NK-92 treated with Interleukin-12 subunit alpha and Interleukin-12 subunit beta, amount 100 ng/mL, for 24 hours (cell line): ENCODE data around the gene CLDN15.

Experiments
- DNase-seq: peaks from one replicate; lab custom pipeline; 2025; lab: John Stamatoyannopoulos, UW

The CLDN15 gene

DNA sequence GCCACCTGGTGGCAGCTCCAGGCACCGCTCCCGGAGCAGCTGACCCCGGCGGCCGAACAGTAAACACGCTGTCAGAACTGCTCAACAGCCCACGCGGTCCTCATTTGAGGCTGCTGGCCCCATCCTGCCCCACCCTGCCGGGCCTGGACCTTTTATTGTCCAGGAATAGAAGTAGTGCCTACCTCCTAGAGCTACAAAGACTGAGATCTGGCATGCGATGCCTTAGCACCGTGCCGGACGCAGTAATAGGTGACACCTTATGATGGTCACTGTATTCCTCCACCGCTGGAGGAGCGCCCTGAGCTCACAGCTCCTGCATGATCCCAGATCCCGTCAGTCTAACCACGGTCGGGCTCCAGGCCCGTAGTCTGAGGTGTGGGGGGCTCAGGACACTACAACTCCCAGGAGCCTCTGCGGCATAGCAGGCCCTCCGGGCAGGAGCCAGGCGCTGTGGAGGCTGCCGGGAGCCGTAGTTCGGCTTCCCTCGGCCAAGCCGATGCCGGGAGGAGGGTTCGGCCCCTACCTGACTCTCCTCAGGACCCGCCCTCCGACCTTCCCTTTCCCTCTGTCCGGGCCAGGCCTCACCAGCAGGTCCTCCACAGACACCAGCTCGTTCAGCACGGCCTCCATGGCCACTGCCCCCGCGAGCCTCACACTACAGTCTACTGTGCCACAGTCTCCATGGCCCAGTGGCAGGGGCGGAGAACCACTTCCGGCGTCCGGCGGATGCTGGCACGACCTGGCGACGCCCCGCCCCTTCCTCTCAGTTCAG, 7.0 kb upstream of the CLDN15 start, which contains the start of gene FIS1:
FIS1 (minus strand) TSS at position 707 of the 772 bp plus-strand sequence; CDS start at position 630, 77 bp downstream.
- DNase-seq: peak; percentile 96

DNA sequence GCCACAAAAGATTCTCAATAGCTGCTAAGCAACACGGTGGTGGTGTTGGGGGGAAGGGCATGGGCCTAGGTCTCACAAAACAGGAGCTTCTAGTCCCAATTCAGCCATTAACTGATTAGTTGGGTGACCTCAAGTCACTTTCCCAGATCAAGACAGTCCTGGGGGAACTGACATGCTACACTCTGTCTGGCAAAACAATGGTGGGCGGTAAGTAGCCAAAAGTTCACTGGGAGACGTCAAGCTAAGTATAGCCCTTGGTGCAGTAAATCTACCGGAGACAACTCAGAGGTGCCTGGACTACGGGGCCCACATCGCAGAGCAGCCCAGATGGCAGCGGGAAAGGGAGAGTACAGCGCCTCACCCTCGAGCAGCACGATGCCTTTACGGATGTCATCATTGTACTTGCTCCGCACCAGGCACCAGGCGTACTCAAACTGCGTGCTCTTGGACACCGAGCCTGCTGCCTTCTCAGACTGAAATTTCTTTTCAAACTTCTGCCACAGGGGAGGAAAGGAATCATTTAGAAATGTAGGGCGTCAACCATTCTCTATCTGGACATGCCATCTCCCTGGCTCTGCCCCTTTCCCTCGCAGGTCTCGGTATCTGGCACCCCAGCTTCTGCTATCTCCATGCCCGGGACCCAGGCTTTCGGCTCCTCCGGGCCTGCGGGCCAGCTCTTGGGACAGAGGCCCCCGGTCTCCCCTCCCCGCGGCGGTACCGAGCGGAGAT, 6.2 kb upstream of the CLDN15 start:
- DNase-seq: no peak

DNA sequence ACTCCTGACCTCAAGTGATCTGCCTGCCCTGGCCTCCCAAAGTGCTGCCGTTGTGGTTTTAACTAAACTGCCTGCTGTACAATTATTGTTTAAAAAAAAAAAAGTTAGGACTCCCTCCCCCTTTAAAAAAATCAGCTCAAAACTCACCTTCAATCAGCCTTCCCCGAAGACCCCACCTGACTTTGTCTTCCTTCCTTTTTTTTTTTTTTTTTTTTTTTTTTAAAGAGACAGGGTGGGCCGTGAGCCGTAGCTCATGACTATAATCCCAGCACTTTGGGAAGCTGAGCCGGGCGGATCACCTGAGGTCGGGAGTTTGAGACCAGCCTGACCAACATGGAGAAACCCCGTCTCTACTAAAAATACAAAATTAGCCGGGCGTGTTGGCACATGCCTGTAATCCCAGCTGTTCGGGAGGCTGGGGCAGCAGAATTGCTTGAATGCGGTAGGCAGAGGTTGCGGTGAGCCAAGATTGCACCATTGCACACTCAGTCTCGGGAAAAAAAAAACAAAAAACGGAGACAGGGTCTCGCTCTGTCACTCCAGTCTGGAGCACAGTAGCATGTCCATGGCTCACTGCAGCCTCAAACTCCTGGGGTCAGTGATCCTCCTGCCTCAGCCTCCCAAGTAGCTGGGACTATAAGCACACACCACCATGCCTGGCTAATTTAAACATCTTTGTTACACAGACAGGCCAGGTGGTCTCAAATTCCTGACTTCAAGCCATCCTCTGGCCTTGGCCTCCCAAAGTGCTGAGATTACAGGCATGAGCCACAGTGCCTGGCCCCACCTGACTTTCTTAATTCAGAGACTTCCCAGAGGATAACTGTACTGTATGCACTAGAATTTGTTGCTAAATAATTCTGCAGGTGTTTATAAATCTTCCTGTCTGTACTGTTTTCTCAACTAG, 4.1 kb upstream of the CLDN15 start:
- DNase-seq: no peak

DNA sequence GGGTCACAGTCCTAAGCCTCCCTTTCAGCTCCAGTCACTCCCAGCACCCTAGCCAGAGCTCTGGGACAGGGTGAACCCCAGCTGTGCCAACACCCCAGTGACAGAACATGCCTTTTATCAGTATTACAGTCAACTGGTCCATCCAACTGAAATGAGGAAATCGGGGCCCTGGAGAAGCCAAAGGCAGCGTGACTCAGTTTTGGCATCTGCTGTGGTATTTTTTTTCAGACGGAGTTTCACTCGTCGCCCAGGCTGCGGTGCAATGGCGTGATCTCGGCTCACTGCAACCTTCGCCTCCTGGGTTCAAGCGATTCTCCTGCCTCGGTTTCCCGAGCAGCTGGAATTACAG, 3.4 kb upstream of the CLDN15 start:
- no peak for DNase-seq

DNA sequence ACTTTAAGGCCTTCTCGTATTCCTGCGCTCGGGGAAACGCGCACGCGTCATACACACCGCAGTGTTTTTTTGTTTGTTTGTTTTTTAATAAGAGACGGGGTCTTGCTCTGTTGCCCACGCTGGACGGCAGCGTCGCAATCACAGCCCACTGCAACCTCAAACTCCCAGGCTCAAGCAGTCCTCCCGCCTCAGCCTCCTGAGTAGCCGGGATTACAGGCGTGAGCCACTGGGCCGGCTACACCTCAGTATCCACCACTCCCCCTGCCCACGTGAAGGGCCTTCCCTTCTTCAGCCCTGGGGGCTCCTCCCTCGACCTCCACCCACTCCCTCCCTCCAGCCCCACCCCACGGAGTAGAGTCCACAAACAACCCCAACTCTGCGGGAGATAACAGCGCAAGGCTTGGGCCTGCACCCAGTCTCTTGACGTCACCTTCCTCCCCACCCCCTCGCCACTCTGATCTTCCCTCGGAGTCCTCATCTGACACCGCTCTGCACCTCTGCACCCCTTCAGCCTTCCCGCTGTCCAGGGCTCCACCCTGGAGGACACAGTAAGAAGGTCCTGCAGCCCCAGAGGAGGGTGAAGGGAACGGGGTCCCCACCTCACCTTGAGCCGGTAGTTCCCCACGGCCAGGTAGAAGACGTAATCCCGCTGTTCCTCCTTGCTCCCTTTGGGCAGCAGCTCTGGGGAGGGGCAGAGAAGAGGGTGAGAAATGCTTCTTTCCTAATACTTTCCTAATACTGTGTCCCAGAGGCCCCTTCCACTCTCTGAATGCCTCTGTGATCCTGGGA, 2.8 kb upstream of the CLDN15 start:
- DNase-seq: no peak

DNA sequence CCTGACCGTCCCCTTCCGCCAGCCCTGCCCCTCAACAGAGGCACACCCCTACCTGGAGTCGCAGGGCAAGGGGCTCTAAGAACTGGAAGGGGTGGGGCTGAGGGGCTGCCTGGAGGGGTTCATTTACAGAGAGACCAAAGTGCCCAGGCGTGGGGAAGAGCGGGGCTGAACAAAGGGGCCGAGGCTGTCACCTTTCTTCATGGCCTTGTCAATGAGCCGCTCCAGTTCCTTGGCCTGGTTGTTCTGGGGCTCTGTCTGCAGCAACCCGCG, 2.3 kb upstream of the CLDN15 start:
- DNase-seq: no peak

DNA sequence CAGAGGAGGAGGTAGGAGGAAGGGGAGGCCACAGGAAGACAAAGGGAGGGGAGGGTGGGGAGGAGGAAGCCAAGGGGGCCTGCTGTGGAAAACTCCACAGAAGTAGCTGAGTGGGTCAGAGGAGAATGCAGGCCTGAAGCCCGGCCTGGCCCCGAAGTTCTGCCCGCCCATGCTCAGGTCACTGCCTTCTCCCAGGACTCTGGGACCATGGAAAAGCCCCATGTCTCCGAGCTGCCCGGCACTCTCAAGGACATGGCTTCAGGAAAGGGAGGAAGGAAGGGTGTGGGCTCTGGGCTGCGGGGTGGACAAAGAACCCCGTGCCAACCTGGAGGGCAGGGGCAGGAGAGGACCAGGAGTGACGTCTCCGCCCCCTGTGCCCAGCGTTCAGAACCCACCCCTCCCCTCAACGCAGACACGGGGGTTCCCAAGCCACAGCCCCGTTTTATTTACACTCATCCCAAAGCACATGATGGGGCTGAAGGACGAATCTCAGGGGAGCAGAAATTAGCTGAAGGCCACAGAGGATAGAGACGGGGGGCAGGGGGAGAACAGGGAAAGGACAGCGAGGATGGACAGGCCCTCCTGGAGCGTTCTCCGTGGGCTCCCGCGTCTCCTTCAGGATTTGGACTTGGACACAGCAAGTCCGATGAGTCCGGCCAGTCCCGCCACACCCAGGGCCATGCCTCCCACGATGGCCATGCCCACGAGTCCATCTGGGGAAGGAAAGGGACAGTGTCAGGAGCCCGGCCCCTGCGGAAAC, 1.8 kb upstream of the CLDN15 start:
- DNase-seq: no peak

DNA sequence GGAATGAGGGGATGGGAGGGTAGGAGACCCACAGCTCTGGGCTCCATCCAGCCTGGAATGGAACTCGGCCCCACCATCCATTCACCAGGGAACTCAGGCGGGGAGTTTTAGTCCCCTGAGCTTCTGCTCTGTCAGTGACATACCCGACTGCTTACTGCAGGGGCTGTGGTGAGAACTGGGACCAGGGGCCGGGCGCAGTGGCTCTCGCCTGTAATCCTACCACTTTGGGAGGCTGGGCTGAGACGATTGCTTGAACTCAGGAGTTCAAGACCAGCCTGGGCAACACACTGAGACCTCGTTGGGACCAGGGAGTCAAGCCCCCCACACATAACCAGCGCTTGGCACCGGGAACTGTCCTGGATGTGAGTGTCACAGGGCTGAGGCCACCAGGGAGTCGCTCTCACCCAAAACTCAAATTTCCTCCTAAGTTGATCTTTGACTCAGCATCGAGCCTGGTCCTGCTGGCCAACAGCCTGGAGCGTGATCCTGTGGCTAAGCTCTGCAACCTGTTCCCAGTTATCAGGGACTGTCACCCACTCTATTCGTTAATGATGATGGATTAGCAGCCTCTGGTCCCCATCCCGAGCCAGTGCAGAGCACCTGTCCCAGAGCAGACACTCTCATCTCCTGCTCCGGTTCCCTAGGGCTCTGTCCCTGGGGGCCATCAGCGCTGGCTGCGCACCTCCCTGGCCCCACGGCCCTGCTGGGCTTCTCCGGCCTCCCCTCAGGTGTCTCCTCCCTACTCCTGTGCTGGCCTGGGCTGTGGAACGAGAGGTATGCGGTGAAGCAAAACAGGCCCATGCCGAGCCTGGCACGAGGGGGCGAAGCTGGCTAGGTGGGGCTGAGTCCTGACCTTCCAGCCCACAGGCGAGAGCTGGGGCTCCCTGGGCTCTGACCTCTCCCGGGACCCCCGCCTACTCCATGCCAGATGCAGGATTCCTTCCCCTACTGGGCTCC, 902 bp upstream of the CLDN15 start:
- no peak for DNase-seq

DNA sequence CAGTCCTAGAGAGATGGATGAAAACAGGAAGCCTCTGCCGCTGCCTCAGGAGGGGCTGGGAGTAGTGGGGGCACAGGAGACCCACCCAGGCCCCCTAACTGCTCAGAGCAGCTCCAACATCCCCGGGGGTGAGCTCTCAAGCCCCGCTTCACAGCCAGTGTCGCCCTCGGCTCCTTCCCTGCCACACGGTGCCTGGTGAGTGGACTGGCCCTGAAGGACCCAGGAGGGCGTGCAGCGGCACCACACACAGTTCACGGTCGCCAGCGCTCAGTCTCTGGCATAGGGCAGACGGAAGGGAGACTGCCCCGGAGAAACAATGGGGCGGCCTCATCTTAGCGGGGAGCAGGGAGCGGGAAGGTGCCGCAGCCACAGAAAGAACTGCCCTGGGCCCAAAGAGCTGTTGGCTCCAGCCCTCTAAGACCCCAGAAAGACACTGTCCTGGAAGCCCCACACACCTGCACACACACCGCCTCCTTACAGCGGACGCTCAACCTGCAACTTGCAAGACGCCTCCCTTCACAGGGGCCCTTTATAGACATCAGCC, 1.2 kb downstream of the CLDN15 start:
- no peak for DNase-seq

DNA sequence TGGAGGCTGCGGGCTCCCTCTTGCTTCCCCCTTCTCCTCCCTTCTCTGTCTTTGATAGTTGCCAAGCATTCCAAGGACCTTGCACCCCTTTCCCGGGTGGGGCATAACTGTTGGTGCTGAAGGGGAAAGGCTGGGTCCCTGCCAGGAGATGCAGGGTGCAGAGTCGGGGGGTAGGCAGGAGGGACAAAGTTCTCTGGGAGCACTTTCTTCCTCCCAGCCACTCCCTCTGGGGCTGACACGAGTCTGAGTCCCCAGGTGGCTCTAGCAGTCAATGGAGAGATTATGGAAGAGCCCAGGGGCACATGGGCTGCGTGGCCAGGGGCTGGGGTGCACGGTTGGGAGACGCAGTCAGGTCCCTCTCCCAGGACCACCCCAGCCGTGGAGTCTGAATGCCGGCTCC, 2.1 kb downstream of the CLDN15 start:
- no peak for DNase-seq

DNA sequence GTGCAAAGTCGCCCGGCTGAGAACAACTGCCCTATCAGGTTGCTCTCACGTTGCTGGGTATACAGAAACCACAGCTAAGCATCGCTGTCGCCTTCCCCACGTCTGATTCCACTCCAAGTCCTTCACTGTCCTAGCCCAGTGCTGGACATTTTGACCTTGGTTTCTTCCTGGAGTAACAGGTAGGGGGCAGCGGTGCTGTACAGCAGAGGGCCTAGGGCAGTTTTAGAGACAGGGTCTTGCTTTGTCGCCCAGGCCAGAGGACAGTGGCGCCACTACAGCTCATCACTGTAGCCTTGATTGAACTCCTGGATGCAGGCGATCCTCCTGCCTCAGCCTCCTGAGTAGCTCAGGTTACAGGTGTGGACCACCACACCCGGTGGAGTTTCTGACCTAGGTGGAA, 2.6 kb downstream of the CLDN15 start:
- no peak for DNase-seq

DNA sequence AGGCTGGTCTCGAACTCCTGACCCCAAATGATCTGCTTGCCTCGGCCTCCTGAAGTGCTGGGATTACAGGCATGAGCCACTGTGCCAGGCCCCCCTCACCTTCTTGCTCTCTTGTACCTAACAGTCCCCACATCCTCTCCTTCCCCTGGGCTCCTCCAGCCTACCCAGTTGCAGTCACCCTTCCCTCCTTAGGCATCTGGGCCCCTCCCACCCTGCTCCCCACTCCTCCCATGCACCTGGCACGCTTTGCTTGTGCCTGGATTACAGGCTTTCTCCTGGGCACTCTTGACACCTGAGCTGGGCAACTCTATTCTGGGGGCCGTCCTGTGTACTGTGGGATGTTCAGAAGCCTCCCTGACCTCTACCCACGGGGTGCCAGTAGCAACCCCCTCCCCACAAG, 3.0 kb downstream of the CLDN15 start:
- DNase-seq: no peak

DNA sequence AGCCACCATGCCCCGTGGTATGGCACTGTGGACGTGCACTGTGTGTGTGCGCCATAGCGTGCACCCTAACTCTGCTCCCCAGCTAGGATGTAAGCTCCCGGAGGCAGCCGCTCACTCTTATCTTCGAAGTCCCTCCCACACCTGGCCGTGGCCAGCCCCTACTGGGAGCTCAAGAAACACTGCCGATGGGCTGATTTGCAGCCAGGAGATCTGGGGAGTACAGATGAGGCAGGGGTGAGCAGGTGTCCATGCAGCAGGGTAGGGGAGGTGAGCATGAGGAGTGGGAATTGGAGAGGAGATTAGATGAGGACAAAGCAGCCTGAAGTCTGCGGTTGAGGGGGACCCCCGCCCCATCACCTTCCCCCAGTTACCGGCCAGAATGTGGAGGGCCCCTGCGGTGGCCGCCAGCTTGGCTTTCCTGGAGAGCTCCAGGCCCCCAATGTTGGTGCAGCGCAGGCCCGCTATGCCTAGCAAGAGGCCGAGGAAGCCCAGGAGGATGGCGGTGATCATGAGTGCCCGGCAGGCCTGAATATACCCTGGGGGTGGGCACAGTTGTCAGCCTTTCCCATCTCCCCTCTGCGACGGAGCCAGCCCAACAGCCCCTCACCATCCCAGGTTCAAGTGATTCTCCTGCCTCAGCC, 3.6 kb downstream of the CLDN15 start:
- DNase-seq: no peak

DNA sequence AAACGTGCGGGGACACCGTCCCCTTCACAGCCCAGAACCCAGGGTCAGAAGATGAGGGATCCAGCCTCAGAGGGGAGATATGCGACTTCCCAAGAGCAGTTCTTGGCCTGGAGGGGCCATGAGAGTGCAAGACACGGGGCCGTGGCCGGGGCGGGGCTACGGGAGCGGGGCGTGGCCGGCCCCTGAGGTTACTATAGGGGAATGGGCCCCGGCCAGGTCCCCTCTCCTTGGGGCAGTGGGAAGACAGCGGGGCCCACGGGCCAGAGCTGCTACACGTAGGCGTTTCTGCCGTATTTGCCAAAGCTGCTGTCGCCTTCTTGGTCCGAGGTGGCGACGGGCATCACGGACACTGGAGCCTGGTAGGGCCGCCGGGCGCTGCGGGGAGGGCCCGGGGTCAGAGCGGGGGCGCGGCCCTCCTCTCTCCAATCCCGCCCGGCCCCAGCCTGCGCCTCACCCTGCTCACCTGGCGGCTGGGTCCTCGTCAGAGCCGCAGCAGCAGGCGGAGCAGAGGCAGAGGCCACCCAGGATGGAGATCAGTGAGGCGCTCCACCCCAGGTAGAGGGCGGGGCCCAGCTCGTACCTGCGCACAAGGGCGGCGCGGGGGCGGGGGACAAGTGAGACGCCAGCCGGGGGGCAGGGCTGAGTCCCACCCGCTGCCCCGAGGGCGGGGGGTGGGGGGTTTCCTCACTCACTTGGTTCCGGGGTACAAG, 5.3 kb downstream of the CLDN15 start:
- DNase-seq: no peak

DNA sequence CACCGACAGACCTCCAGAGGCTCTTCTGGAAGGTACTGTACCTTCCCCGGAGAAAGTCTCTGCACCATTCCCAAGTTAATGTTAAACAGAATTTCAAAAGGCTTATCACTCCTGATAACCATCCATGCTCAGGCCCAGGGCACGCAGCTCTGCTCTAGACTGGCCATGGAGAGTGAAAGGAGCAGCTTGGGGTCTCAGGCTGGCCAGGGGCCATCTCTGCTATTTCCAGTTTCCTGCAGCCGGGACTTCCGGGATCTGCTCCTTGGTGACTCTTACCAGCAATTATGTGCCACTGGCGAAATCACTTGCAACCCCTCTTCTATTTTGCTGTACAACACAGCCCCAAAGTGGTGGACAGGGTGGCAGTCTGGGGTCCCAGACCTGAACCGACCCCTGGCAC, 6.0 kb downstream of the CLDN15 start:
- no peak for DNase-seq

DNA sequence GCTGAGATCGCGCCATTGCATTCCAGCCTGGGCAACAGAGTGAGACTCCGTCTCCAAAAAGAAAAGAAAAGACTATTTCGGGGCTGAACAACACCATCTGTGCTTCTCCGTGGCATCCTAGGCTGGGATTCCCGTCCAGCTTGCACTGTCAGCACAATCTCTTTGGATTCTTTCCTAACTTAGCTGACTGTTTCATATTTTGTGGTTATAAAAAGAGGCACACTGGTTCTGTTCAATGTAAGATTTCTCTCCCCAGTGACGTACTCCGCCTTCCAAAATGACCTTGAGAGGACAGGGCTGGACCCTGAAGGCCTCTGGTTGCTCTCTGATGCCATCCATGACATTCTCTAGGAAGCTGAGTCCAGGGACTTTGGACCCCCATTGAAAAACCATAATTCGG, 10.9 kb downstream of the CLDN15 start:
- DNase-seq: no peak

DNA sequence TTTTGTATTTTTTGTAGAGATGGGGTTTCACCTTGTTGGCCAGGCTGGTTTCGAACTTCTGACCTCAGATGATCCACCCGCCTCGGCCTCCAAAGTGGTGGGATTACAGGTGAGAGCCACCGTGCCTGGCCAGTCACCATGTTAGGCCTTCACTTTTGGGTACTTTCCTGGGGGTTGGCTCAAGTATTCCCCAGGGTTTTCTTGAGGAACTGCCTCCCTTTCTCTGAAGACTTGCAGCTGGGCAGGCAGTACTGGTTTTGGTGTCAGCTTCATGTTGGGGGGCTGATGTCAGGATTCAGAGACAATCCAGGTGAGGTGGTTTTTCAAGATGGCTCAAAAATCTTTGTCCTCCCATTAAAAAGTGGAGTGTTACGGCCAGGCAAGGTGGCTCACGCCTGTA, 12.0 kb downstream of the CLDN15 start:
- DNase-seq: no peak

DNA sequence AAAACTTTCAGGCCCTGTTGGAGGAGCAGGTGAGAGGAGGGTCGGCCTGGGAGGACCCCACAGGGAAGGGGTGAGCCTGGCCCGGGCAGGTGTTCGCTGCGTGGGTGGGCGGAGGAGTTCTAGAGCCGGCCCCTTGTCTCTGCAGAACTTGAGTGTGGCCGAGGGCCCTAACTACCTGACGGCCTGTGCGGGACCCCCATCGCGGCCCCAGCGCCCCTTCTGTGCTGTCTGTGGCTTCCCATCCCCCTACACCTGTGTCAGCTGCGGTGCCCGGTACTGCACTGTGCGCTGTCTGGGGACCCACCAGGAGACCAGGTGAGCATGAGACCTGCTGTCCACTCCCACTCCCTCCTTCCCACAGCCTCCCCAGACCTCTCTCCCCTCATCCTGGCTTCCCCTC, 14.1 kb downstream of the CLDN15 start:
- DNase-seq: no peak
